Measurements from ENCODE around the gene BMP7. TPM values are rescaled to one million over a fixed set of nuclear protein-coding genes. Genes with fewer than 3 reads are reported as not detected.

The BMP7 gene
- total RNA-seq, 1 experiment from 2014 or later: 0.13 TPM

- POLR2A ChIA-PET (ENCODE audit: unreplicated experiment): no interaction called here
- H3K36me3 ChIP-seq (ENCODE audit: low read depth): no peaks in the 10 kb centered on the region
- no peaks in the 10 kb centered on the region for H3K9me3 ChIP-seq (ENCODE audit: insufficient read depth, low read depth)
- intact Hi-C loops (cut with micrococcal nuclease; ENCODE audit: unreplicated experiment): no loop called here
- no TSS peak for BruUV-seq (replicated peaks)
- H3K4me2 ChIP-seq: no peak overlapping the region
- H3F3A ChIP-seq (ENCODE audit: insufficient read depth, low read depth): no peaks in the 10 kb centered on the region; the same call in 1 of the 2 replicates
- H2AFZ ChIP-seq: no peak overlapping the region
- H3K9me2 ChIP-seq (ENCODE audit: insufficient read depth): no peaks in the 10 kb centered on the region
- H3K27me3 ChIP-seq (ENCODE audit: insufficient read depth, low read depth): peaks cover 66% of the 10 kb centered on the region
- no peaks in the 10 kb centered on the region for H3K79me2 ChIP-seq (ENCODE audit: low read depth)
- no peaks in the 10 kb centered on the region for H3K4me1 ChIP-seq (replicated peaks; ENCODE audit: insufficient read depth)
- CTCF ChIA-PET: no interaction called here
- TF ChIP-seq EZH2 (IDR thresholded peaks at IDR 0.05; ENCODE audit: low read depth) (no peak), CTCF (conservative IDR thresholded peaks at IDR 0.05) (no peak)
- no peaks in the 10 kb centered on the region for H4K20me1 ChIP-seq (ENCODE audit: insufficient read depth)
- DNase-seq: no peak
- no peak overlapping the region for H3K4me3 ChIP-seq
- no peak overlapping the region for H3K27ac ChIP-seq
Measured at GRCh38 chr20:57135875-57136274, 130.6 kb downstream of the BMP7 start.

- DNase-seq: no peak
- no peaks in the 10 kb centered on the region for H3K9me2 ChIP-seq (ENCODE audit: insufficient read depth)
- no peaks in the 10 kb centered on the region; the same call in 1 of the 2 replicates for H3F3A ChIP-seq (ENCODE audit: insufficient read depth, low read depth)
- H3K27me3 ChIP-seq (ENCODE audit: insufficient read depth, low read depth): peaks cover 73% of the 10 kb centered on the region
- TF ChIP-seq CTCF (conservative IDR thresholded peaks at IDR 0.05): no peak
- TF ChIP-seq EZH2 (IDR thresholded peaks at IDR 0.05; ENCODE audit: low read depth): no peak
- H4K20me1 ChIP-seq (ENCODE audit: insufficient read depth): no peaks in the 10 kb centered on the region
- no peak overlapping the region for H3K27ac ChIP-seq
- CTCF ChIA-PET: no interaction called here
- no peak overlapping the region for H3K4me2 ChIP-seq
- POLR2A ChIA-PET (ENCODE audit: unreplicated experiment): no interaction called here
- intact Hi-C loops (cut with micrococcal nuclease; ENCODE audit: unreplicated experiment): no loop called here
- H3K9me3 ChIP-seq (ENCODE audit: insufficient read depth, low read depth): no peaks in the 10 kb centered on the region
- no peaks in the 10 kb centered on the region for H3K4me1 ChIP-seq (replicated peaks; ENCODE audit: insufficient read depth)
- no peaks in the 10 kb centered on the region for H3K79me2 ChIP-seq (ENCODE audit: low read depth)
- H3K4me3 ChIP-seq: no peak overlapping the region
- H3K36me3 ChIP-seq (ENCODE audit: low read depth): no peaks in the 10 kb centered on the region
- no peak overlapping the region for H2AFZ ChIP-seq
- BruUV-seq (replicated peaks): no TSS peak
Measured at GRCh38 chr20:57134804-57135203, 131.6 kb downstream of the BMP7 start.

GRCh38 chr20:57133926-57134650, 132.4 kb downstream of the BMP7 start:
- no peak for DNase-seq
- Histone ChIP-seq H3K4me1 (replicated peaks; ENCODE audit: insufficient read depth) (no peaks in the 10 kb centered on the region), H3K4me2 (no peak overlapping the region), H4K20me1 (ENCODE audit: insufficient read depth) (no peaks in the 10 kb centered on the region), H3K9me3 (ENCODE audit: insufficient read depth, low read depth) (no peaks in the 10 kb centered on the region), H3K27me3 (ENCODE audit: insufficient read depth, low read depth) (peaks cover 80% of the 10 kb centered on the region), H2AFZ (no peak overlapping the region), H3K27ac (no peak overlapping the region), H3K9me2 (ENCODE audit: insufficient read depth) (no peaks in the 10 kb centered on the region), H3F3A (ENCODE audit: insufficient read depth, low read depth) (no peaks in the 10 kb centered on the region), H3K36me3 (ENCODE audit: low read depth) (no peaks in the 10 kb centered on the region), H3K4me3 (no peak overlapping the region), H3K79me2 (ENCODE audit: low read depth) (no peaks in the 10 kb centered on the region)
- CTCF ChIA-PET: interaction anchor here (0.7 kb wide), 1 partner anchor 69 kb away, joined by 3 read pairs; no protein-coding TSS in a partner anchor
- no TSS peak for BruUV-seq (replicated peaks)
- POLR2A ChIA-PET (ENCODE audit: unreplicated experiment): no interaction called here
- TF ChIP-seq EZH2 (IDR thresholded peaks at IDR 0.05; ENCODE audit: low read depth) (no peak), CTCF (conservative IDR thresholded peaks at IDR 0.05) (no peak)
- intact Hi-C loops (cut with micrococcal nuclease; ENCODE audit: unreplicated experiment): no loop called here
